Measurements from ENCODE around the gene ZNF134. TPM values are rescaled to one million over a fixed set of nuclear protein-coding genes. Genes with fewer than 3 reads are reported as not detected.

The ZNF134 gene
- total RNA-seq, 1 donor = 48.2 TPM

Other genes starting within 250 kb of the ZNF134 start
- gene ZNF548, start 224.4 kb upstream of the ZNF134 start, total RNA-seq = 40.7 TPM
- 17.2 TPM for gene ZNF17, start 203.1 kb upstream of the ZNF134 start, total RNA-seq
- gene ZNF749, start 178.9 kb upstream of the ZNF134 start, total RNA-seq = 10.8 TPM
- 1.3 TPM for gene VN1R1, start 157.1 kb upstream of the ZNF134 start, total RNA-seq
- gene ZNF772, start 136.7 kb upstream of the ZNF134 start, total RNA-seq = 29.9 TPM
- gene ZNF419, start 126.5 kb upstream of the ZNF134 start, total RNA-seq = 18.6 TPM
- 21.5 TPM for gene ZNF773, start 114.3 kb upstream of the ZNF134 start, total RNA-seq
- gene ZNF549, start 86.9 kb upstream of the ZNF134 start, total RNA-seq = 5.4 TPM
- gene ZNF550, start 54.4 kb upstream of the ZNF134 start, total RNA-seq = 14.3 TPM
- gene ZNF416, start 35.3 kb upstream of the ZNF134 start, total RNA-seq = 4.6 TPM
- 24.2 TPM for gene ZIK1, start 30.1 kb upstream of the ZNF134 start, total RNA-seq
- 5.1 TPM for gene ZNF530, start 14.4 kb upstream of the ZNF134 start, total RNA-seq
- 14.5 TPM for gene ZNF211, start 18.9 kb downstream of the ZNF134 start, total RNA-seq
- not detected for gene ZSCAN4, start 54.7 kb downstream of the ZNF134 start, total RNA-seq
- 22.6 TPM for gene ZNF551, start 67.7 kb downstream of the ZNF134 start, total RNA-seq
- gene ZNF154, start 95.0 kb downstream of the ZNF134 start, total RNA-seq = 15.1 TPM
- 19.7 TPM for gene ZNF671, start 113.4 kb downstream of the ZNF134 start, total RNA-seq
- 33.7 TPM for gene ZNF776, start 132.6 kb downstream of the ZNF134 start, total RNA-seq
- 32.6 TPM for gene ZNF586, start 155.4 kb downstream of the ZNF134 start, total RNA-seq
- gene ZNF552, start 200.7 kb downstream of the ZNF134 start, total RNA-seq = 8.9 TPM
- gene ZNF587B, start 216.1 kb downstream of the ZNF134 start, total RNA-seq = 10.0 TPM
- 23.4 TPM for gene ZNF587, start 235.6 kb downstream of the ZNF134 start, total RNA-seq

Measured in hematopoietic multipotent progenitor cell (in vitro differentiated cells).